HCT116 (cell line): ENCODE data around the gene SLC35G3. TPM values are rescaled to one million over a fixed set of nuclear protein-coding genes. Genes with fewer than 3 reads are reported as not detected.

Source experiments
- ATAC-seq: fragments of 200-7000 bp; cut with Tn5 transposase; 2 replicates; pipeline ENCODE4 v1.9.1; 2020; ENCODE audit warnings: mild to moderate bottlenecking, moderate library complexity
- BruUV-seq: library from RNA; stranded (reverse); fragments of 400-500 nt; replicated peaks from 2 replicates; lab custom pipeline; 2021; lab: Mats Ljungman, UMichigan
- CTCF ChIA-PET: fragments of 300-600 bp; sonication (Branson Sonifier 250); formaldehyde crosslinking; loops from one replicate; lab custom pipeline; 2021; ENCODE audit warnings: antibody characterized with exemption; lab: Charles Lee
- POLR2A ChIA-PET: fragments of 300-600, 350-600 bp; sonication (Branson Sonifier 250); formaldehyde crosslinking; loops from one replicate; lab custom pipeline; 2021; ENCODE audit warnings: antibody characterized with exemption; lab: Charles Lee
- RAD21 ChIA-PET, 2 experiments: fragments of 300-600 bp; sonication (Branson Sonifier 250); formaldehyde crosslinking; loops; one replicate each; lab custom pipeline; 2023; ENCODE audit warnings: low total read pairs in 2 of 2; ENCODE audit not compliant: uncharacterized antibody in 2 of 2, unreplicated experiment in 2 of 2, low non-redundant PET in 1 of 2; lab: Charles Lee
- DNase-seq: peaks from one replicate; pipeline ENCODE4 v3.0.0-alpha.2; 2010; ENCODE audit warnings: low read depth, low spot score
- H2AFZ ChIP-seq: fragments of 200-600 bp; shearing (Covaris generic), sonication (generic); 2 replicates; pipeline ENCODE4 v1.6.1; 2017; ENCODE audit warnings: low read depth, mixed run types, mixed read lengths, antibody characterized with exemption, low read length; ENCODE audit not compliant: poor library complexity, severe bottlenecking
- H3K27ac ChIP-seq: 2 replicates; pipeline ENCODE4 v1.5.1; 2012; ENCODE audit warnings: low read depth, low read length
- H3K27me3 ChIP-seq: fragments of 200-600 bp; sonication (generic); 2 replicates; pipeline ENCODE4 v1.6.1; 2016; ENCODE audit warnings: mixed run types, low read length, mixed read lengths; ENCODE audit not compliant: insufficient read depth
- H3K36me3 ChIP-seq, 2 experiments: fragments of 200-500 bp in 1 of 2; fragments of 200-600 bp in 1 of 2; sonication (Bioruptor generic) in 1 of 2; sonication (generic) in 1 of 2; 2 replicates each; pipeline versions ENCODE4 v1.5.1 to v1.6.1; 2014 to 2016; ENCODE audit warnings: low read length in 2 of 2, inconsistent platforms in 1 of 2, mixed read lengths in 1 of 2, mixed run types in 1 of 2; ENCODE audit not compliant: insufficient read depth in 2 of 2, control insufficient read depth in 1 of 2
- H3K4me1 ChIP-seq, 2 experiments: fragments of 200-600 bp in 1 of 2; sonication (generic) in 1 of 2; 2 replicates each; pipeline versions ENCODE4 v1.5.1 to v1.6.1; 2012 to 2017; ENCODE audit warnings: low read length in 2 of 2, inconsistent platforms in 1 of 2, mild to moderate bottlenecking in 1 of 2, mixed read lengths in 1 of 2, mixed run types in 1 of 2, moderate library complexity in 1 of 2; ENCODE audit not compliant: insufficient read depth in 2 of 2, control insufficient read depth in 1 of 2
- H3K4me2 ChIP-seq: fragments of 200-600 bp; sonication (generic); 2 replicates; pipeline ENCODE4 v1.6.1; 2017; ENCODE audit warnings: mixed run types, low read length, mixed read lengths
- H3K4me3 ChIP-seq, 2 experiments: fragments of 200-600 bp in 1 of 2; sonication (generic) in 1 of 2; replicated peaks in 1 of 2; 2 replicates each; pipeline ENCODE4 v1.5.1; 2011 to 2016; ENCODE audit warnings: low read length in 2 of 2, control low read depth in 1 of 2, low read depth in 1 of 2, mild to moderate bottlenecking in 1 of 2, mixed read lengths in 1 of 2, mixed run types in 1 of 2
- H3K79me2 ChIP-seq: fragments of 200-600 bp; sonication (generic); 2 replicates; pipeline ENCODE4 v1.6.1; 2017; ENCODE audit warnings: mild to moderate bottlenecking, mixed run types, low read length, moderate library complexity, mixed read lengths; ENCODE audit not compliant: insufficient read depth
- H3K9ac ChIP-seq: fragments of 200-600 bp; sonication (generic); 2 replicates; pipeline ENCODE4 v1.6.1; 2016; ENCODE audit warnings: low read length, mixed read lengths
- H3K9me2 ChIP-seq: fragments of 200-600 bp; sonication (generic), shearing (Covaris generic); 2 replicates; pipeline ENCODE4 v1.6.1; 2017; ENCODE audit warnings: mixed run types, mild to moderate bottlenecking, moderate library complexity; ENCODE audit not compliant: insufficient read depth
- H3K9me3 ChIP-seq, 2 experiments: fragments of 200-500 bp in 1 of 2; fragments of 200-600 bp in 1 of 2; sonication (Bioruptor generic) in 1 of 2; sonication (generic) in 1 of 2; 2 replicates each; pipeline ENCODE4 v1.6.1; 2014 to 2017; ENCODE audit warnings: low read length in 2 of 2, mixed read lengths in 2 of 2, inconsistent platforms in 1 of 2, low read depth in 1 of 2, mild to moderate bottlenecking in 1 of 2, mixed run types in 1 of 2, moderate library complexity in 1 of 2; ENCODE audit not compliant: control insufficient read depth in 1 of 2, insufficient read depth in 1 of 2
- H4K20me1 ChIP-seq: fragments of 200-600 bp; sonication (generic), shearing (Covaris generic); 2 replicates; pipeline ENCODE4 v1.6.1; 2017; ENCODE audit warnings: mixed run types, mild to moderate bottlenecking, moderate library complexity; ENCODE audit not compliant: insufficient read depth
- ATF3 ChIP-seq: IDR thresholded peaks from 2 replicates; pipeline ENCODE4 v1.6.1; 2012
- CBX3 ChIP-seq: IDR thresholded peaks from 2 replicates; pipeline ENCODE4 v1.6.1; 2012; ENCODE audit warnings: low read depth
- CTCF ChIP-seq, 3 experiments: fragments of 200-600 bp in 1 of 3; sonication (generic) in 1 of 3; IDR thresholded peaks in 2 of 3; conservative IDR thresholded peaks in 1 of 3; 2 replicates each; pipeline ENCODE4 v1.5.1; 2012 to 2017; ENCODE audit warnings: low read depth in 2 of 3, low read length in 2 of 3, antibody characterized with exemption in 1 of 3, borderline replicate concordance in 1 of 3, control low read depth in 1 of 3, mild to moderate bottlenecking in 1 of 3, mixed read lengths in 1 of 3, mixed run types in 1 of 3, moderate library complexity in 1 of 3; ENCODE audit not compliant: insufficient read depth in 1 of 3
- ELF1 ChIP-seq: IDR thresholded peaks from 2 replicates; pipeline ENCODE4 v1.6.1; 2012; ENCODE audit warnings: low read depth, borderline replicate concordance
- EZH2 ChIP-seq: fragments of 200-600 bp; sonication (generic); IDR thresholded peaks from 2 replicates; pipeline ENCODE4 v1.6.1; 2017; ENCODE audit warnings: antibody characterized with exemption, mixed run types
- EZH2phosphoT487 ChIP-seq: fragments of 200-600 bp; IDR thresholded peaks from 2 replicates; pipeline ENCODE4 v1.6.1; 2018; ENCODE audit warnings: antibody characterized with exemption, borderline replicate concordance
- JUND ChIP-seq: IDR thresholded peaks from 2 replicates; pipeline ENCODE4 v1.6.1; 2012
- MAX ChIP-seq: IDR thresholded peaks from 2 replicates; pipeline ENCODE4 v1.6.1; 2012
- POLR2A ChIP-seq: IDR thresholded peaks from 2 replicates; pipeline ENCODE4 v1.7.0; 2011; ENCODE audit warnings: borderline replicate concordance; ENCODE audit not compliant: insufficient read depth, insufficient read length; ENCODE audit errors: extremely low read depth
- RAD21 ChIP-seq: IDR thresholded peaks from 2 replicates; pipeline ENCODE4 v1.6.1; 2012; ENCODE audit warnings: low read depth, mild to moderate bottlenecking
- SIN3A ChIP-seq: IDR thresholded peaks from 2 replicates; pipeline ENCODE4 v1.6.1; 2012; ENCODE audit warnings: low read depth
- SP1 ChIP-seq: IDR thresholded peaks from 2 replicates; pipeline ENCODE4 v1.6.1; 2012; ENCODE audit warnings: low read depth
- SRF ChIP-seq: IDR thresholded peaks from 2 replicates; pipeline ENCODE4 v1.6.1; 2012; ENCODE audit warnings: low read depth
- YY1 ChIP-seq: IDR thresholded peaks from 2 replicates; pipeline ENCODE4 v1.6.1; 2011; ENCODE audit warnings: low read length, low read depth, moderate library complexity, mild to moderate bottlenecking; ENCODE audit not compliant: insufficient replicate concordance; ENCODE audit errors: extremely low read depth
- ZNF274 ChIP-seq: fragments of 200-500 bp; sonication (Bioruptor generic); IDR thresholded peaks from 2 replicates; pipeline ENCODE4 v1.6.1; 2014; ENCODE audit warnings: mild to moderate bottlenecking, low read depth, low read length, inconsistent platforms
- intact Hi-C: fragments of 100-400 bp; cut with micrococcal nuclease; formaldehyde crosslinking; loops from 2 replicates; pipeline ENCODE4 v1.10.0; 2022
- total RNA-seq: library from RNA; stranded (reverse); gene quantifications from one replicate; pipeline ENCODE4 v1.2.1, GENCODE V29; 2021; ENCODE audit not compliant: unreplicated experiment

The SLC35G3 gene
- total RNA-seq, 1 experiment from 2014 or later, result not detected

GRCh38 chr17:35214192-35214591 is 20.0 kb upstream of the SLC35G3 start:
- no peaks in the 10 kb centered on the region for H3K79me2 ChIP-seq
- H3K36me3 ChIP-seq, result no peaks in the 10 kb centered on the region
- no peak for TF ChIP-seq EZH2
- no peak for TF ChIP-seq YY1
- TF ChIP-seq JUND, result no peak
- no peak for TF ChIP-seq SRF
- no peak for TF ChIP-seq CTCF (IDR thresholded peaks at IDR 0.05 in 2 of 3, conservative IDR thresholded peaks at IDR 0.05 in 1 of 3; ENCODE audit: borderline replicate concordance in 1 of 3, insufficient read depth in 1 of 3, low read depth in 2 of 3, low read length in 2 of 3)
- TF ChIP-seq POLR2A, result no peak
- TF ChIP-seq ATF3, result no peak
- TF ChIP-seq ZNF274, result no peak
- TF ChIP-seq CBX3, result no peak
- TF ChIP-seq MAX, result no peak
- TF ChIP-seq EZH2phosphoT487, result no peak
- TF ChIP-seq RAD21, result no peak
- TF ChIP-seq SIN3A, result no peak
- TF ChIP-seq SP1, result no peak
- no peak for TF ChIP-seq ELF1
- ATAC-seq (no peak), DNase-seq (no peak)
- H3K27me3 ChIP-seq, result peaks cover 48% of the 10 kb centered on the region
- ChIA-PET POLR2A (no interaction called here), RAD21 (no interaction called here), CTCF (no interaction called here)
- no peak overlapping the region for H3K4me3 ChIP-seq
- no peaks in the 10 kb centered on the region for H3K9me2 ChIP-seq
- intact Hi-C loops, result no loop called here
- no peak overlapping the region for H3K27ac ChIP-seq
- H3K4me1 ChIP-seq, result no peaks in the 10 kb centered on the region
- no peak overlapping the region for H3K4me2 ChIP-seq
- H2AFZ ChIP-seq, result no peak overlapping the region
- H3K9me3 ChIP-seq, result no peaks in the 10 kb centered on the region
- H4K20me1 ChIP-seq, result no peaks in the 10 kb centered on the region
- BruUV-seq, result no TSS peak
- no peak overlapping the region for H3K9ac ChIP-seq
